Measurements from ENCODE around the gene ZNF726.

GRCh38 chr19:23946569-23946968 lies 31.9 kb downstream of the ZNF726 start:
- TF ChIP-seq EP300 (IDR thresholded peaks at IDR 0.05) (no peak), POLR2A (IDR thresholded peaks at IDR 0.05; ENCODE audit: low read length) (no peak), ATOH8 (CRISPR knock-in tag; IDR thresholded peaks at IDR 0.05; ENCODE audit: low read depth) (no peak), CBX8 (IDR thresholded peaks at IDR 0.05) (no peak), CTCF (IDR thresholded peaks at IDR 0.05) (no peak), PHF8 (IDR thresholded peaks at IDR 0.05; ENCODE audit: borderline replicate concordance, low read depth) (no peak), GATA3 (IDR thresholded peaks at IDR 0.05; ENCODE audit: borderline replicate concordance) (no peak), BHLHE40 (IDR thresholded peaks at IDR 0.05; ENCODE audit: low read depth, low read length) (no peak), HEYL (CRISPR knock-in tag; IDR thresholded peaks at IDR 0.05) (no peak), CHD2 (IDR thresholded peaks at IDR 0.05; ENCODE audit: low read length, partially characterized antibody) (no peak), CEBPB (IDR thresholded peaks at IDR 0.05) (no peak)
- TF ChIP-seq, protein P1, sequence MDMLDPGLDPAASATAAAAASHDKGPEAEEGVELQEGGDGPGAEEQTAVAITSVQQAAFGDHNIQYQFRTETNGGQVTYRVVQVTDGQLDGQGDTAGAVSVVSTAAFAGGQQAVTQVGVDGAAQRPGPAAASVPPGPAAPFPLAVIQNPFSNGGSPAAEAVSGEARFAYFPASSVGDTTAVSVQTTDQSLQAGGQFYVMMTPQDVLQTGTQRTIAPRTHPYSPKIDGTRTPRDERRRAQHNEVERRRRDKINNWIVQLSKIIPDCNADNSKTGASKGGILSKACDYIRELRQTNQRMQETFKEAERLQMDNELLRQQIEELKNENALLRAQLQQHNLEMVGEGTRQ (IDR thresholded peaks at IDR 0.05), result no peak

Measured in A549 (cell line).